ENCODE measurements around the gene ANKRD66. TPM values are rescaled to one million over a fixed set of nuclear protein-coding genes. Genes with fewer than 3 reads are reported as not detected.
"Not testable (repeated sequence)": the region's sequence is repeated elsewhere in the genome, so short reads cannot be mapped to it uniquely, and the experiment has no call there.

ANKRD66 gene
- total RNA-seq, 2 experiments from 2014 or later = not detected

- no peak overlapping the region for H3K27ac ChIP-seq (ENCODE audit: low read depth in 1 of 2, low read length in 2 of 2)
- no peaks in the 10 kb centered on the region for H3K4me1 ChIP-seq (ENCODE audit: insufficient read depth, low read length)
- Mint-ChIP-seq H3K4me1 (ENCODE audit: low read depth) (no peaks in the 10 kb centered on the region), H3K27ac (no peak overlapping the region), H3K36me3 (ENCODE audit: low read depth) (no peaks in the 10 kb centered on the region), H3K27me3 (peaks cover 14% of the 10 kb centered on the region), H3K4me3 (no peak overlapping the region), H3K9me3 (no peaks in the 10 kb centered on the region)
- ATAC-seq (ENCODE audit: poor library complexity) = no peak
- ChIA-PET CTCF (no interaction called here), POLR2A (no interaction called here)
- no peaks in the 10 kb centered on the region for H3K9me3 ChIP-seq (ENCODE audit: control insufficient read depth in 1 of 2, insufficient read depth in 1 of 2, low read length in 2 of 2)
- TF ChIP-seq, protein P1, sequence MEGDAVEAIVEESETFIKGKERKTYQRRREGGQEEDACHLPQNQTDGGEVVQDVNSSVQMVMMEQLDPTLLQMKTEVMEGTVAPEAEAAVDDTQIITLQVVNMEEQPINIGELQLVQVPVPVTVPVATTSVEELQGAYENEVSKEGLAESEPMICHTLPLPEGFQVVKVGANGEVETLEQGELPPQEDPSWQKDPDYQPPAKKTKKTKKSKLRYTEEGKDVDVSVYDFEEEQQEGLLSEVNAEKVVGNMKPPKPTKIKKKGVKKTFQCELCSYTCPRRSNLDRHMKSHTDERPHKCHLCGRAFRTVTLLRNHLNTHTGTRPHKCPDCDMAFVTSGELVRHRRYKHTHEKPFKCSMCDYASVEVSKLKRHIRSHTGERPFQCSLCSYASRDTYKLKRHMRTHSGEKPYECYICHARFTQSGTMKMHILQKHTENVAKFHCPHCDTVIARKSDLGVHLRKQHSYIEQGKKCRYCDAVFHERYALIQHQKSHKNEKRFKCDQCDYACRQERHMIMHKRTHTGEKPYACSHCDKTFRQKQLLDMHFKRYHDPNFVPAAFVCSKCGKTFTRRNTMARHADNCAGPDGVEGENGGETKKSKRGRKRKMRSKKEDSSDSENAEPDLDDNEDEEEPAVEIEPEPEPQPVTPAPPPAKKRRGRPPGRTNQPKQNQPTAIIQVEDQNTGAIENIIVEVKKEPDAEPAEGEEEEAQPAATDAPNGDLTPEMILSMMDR (IDR thresholded peaks at IDR 0.05) = no peak
- intact Hi-C loops (cut with DNase I, micrococcal nuclease) = no loop called here
- no peaks in the 10 kb centered on the region for H3K27me3 ChIP-seq (ENCODE audit: control insufficient read depth in 1 of 2, insufficient read depth in 2 of 2, low read length in 2 of 2)
- H3K36me3 ChIP-seq (ENCODE audit: insufficient read depth, low read length) = no peaks in the 10 kb centered on the region
- no peak for DNase-seq
- no peak overlapping the region for H3K4me3 ChIP-seq (ENCODE audit: low read length)
These were observed 26.6 kb downstream of the ANKRD66 start for GRCh38 chr6:46773201-46773855.

GRCh38 chr6:46774736-46775135, 28.0 kb downstream of the ANKRD66 start:
- ATAC-seq (ENCODE audit: poor library complexity); H3K36me3 Mint-ChIP-seq (ENCODE audit: low read depth); H3K27me3 ChIP-seq (ENCODE audit: control insufficient read depth in 1 of 2, insufficient read depth in 2 of 2, low read length in 2 of 2); H3K4me1 Mint-ChIP-seq (ENCODE audit: low read depth); H3K27ac Mint-ChIP-seq; H3K9me3 Mint-ChIP-seq; H3K4me3 Mint-ChIP-seq; H3K36me3 ChIP-seq (ENCODE audit: insufficient read depth, low read length); H3K27me3 Mint-ChIP-seq; H3K4me3 ChIP-seq (ENCODE audit: low read length); intact Hi-C loops (cut with DNase I, micrococcal nuclease); DNase-seq; POLR2A ChIA-PET; CTCF ChIA-PET; H3K9me3 ChIP-seq (ENCODE audit: control insufficient read depth in 1 of 2, insufficient read depth in 1 of 2, low read length in 2 of 2); H3K27ac ChIP-seq (ENCODE audit: low read depth in 1 of 2, low read length in 2 of 2); H3K4me1 ChIP-seq (ENCODE audit: insufficient read depth, low read length): not testable (repeated sequence)

DNA sequence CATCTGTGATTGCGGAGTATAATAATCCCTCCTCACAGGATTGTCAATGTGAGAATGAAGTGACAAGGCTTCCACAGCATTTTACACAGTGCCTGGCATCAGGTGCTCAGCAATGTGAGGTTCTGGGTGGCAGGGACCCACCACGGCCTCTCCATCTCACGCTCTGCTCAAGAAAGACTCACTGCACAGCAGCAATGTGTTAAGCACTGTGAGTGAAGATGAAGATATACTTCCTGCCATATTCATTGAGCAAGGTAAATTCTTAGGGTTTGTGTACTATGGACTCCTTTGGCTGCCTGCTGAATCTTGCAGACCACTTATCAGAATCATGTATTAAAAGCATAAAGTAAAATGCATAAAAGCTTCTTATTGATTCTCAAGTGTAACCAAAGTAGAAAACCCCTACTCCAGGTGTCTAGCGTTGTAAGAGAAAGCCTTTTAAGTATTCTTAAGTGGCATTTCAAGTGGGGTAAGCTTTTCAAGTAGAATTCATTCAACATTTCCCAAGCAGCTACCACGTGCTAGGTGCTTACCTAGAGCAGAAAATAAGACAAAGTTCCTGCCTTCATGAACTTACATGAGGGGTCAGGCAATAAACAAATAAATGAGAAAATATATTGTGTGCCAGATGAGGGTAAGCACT, 29.5 kb downstream of the ANKRD66 start:
- Mint-ChIP-seq H3K4me3 (no peak overlapping the region), H3K27ac (no peak overlapping the region), H3K4me1 (ENCODE audit: low read depth) (no peaks in the 10 kb centered on the region), H3K9me3 (no peaks in the 10 kb centered on the region), H3K36me3 (ENCODE audit: low read depth) (no peaks in the 10 kb centered on the region), H3K27me3 (peaks cover 3% of the 10 kb centered on the region)
- H3K36me3 ChIP-seq (ENCODE audit: insufficient read depth, low read length) = no peaks in the 10 kb centered on the region
- H3K4me3 ChIP-seq (ENCODE audit: low read length) = no peak overlapping the region
- H3K27ac ChIP-seq (ENCODE audit: low read depth in 1 of 2, low read length in 2 of 2) = no peak overlapping the region
- TF ChIP-seq, protein P1 (IDR thresholded peaks at IDR 0.05) = no peak
- ChIA-PET POLR2A (no interaction called here), CTCF (no interaction called here)
- DNase-seq (no peak), ATAC-seq (ENCODE audit: poor library complexity) (no peak)
- no peaks in the 10 kb centered on the region for H3K9me3 ChIP-seq (ENCODE audit: control insufficient read depth in 1 of 2, insufficient read depth in 1 of 2, low read length in 2 of 2)
- H3K27me3 ChIP-seq (ENCODE audit: control insufficient read depth in 1 of 2, insufficient read depth in 2 of 2, low read length in 2 of 2) = no peaks in the 10 kb centered on the region
- no peaks in the 10 kb centered on the region for H3K4me1 ChIP-seq (ENCODE audit: insufficient read depth, low read length)
- intact Hi-C loops (cut with DNase I, micrococcal nuclease) = no loop called here

All from CD4-positive, alpha-beta T cell (primary cell).